GM12892 (cell line): ENCODE measurements around the gene PTPA.
"Not testable (repeated sequence)": the region's sequence is repeated elsewhere in the genome, so short reads cannot be mapped to it uniquely, and the experiment has no call there.

Source experiments
- DNase-seq: peaks from one replicate; pipeline ENCODE4 v3.0.0; 2011; ENCODE audit not compliant: insufficient read length
- FAIRE-seq: peaks from 2 replicates; lab custom pipeline; 2011; peaks lifted over from hg19 to GRCh38; lab: Jason Lieb, UNC
- POLR2A ChIP-seq: IDR thresholded peaks from 2 replicates; pipeline ENCODE4 v1.6.1; 2011; ENCODE audit warnings: low read depth, low read length, control low read depth
- POLR2AphosphoS5 ChIP-seq: IDR thresholded peaks from 2 replicates; pipeline ENCODE4 v1.6.1; 2011; ENCODE audit warnings: low read depth, low read length, control low read depth
- TAF1 ChIP-seq: IDR thresholded peaks from 2 replicates; pipeline ENCODE4 v1.6.1; 2011; ENCODE audit warnings: low read depth, mild to moderate bottlenecking, control low read depth, low read length, borderline replicate concordance

PTPA gene

DNA sequence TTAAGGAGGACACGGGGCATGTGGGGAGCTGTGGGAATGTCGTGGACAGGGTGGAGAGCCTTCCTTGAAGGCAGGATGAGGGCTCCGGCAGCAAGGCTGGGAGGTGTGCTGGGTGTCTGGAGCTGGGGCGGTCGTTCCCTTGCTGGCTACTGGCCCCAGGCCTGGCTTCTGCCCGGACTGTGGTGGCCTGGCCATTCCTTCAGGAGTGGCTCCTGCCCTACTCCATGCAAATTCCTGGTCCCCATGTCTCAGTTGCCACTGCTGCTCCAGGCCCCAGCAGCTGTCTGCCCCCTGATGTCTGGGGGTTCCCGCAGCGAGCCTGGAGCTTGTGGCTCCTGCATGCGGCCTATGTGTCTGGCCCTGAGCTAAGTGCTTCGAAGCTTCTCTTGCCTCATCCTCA, 44.9 kb downstream of the PTPA start:
- TF ChIP-seq POLR2A, result no peak
- TF ChIP-seq POLR2AphosphoS5, result no peak
- no peak for FAIRE-seq
- no peak for DNase-seq

DNA sequence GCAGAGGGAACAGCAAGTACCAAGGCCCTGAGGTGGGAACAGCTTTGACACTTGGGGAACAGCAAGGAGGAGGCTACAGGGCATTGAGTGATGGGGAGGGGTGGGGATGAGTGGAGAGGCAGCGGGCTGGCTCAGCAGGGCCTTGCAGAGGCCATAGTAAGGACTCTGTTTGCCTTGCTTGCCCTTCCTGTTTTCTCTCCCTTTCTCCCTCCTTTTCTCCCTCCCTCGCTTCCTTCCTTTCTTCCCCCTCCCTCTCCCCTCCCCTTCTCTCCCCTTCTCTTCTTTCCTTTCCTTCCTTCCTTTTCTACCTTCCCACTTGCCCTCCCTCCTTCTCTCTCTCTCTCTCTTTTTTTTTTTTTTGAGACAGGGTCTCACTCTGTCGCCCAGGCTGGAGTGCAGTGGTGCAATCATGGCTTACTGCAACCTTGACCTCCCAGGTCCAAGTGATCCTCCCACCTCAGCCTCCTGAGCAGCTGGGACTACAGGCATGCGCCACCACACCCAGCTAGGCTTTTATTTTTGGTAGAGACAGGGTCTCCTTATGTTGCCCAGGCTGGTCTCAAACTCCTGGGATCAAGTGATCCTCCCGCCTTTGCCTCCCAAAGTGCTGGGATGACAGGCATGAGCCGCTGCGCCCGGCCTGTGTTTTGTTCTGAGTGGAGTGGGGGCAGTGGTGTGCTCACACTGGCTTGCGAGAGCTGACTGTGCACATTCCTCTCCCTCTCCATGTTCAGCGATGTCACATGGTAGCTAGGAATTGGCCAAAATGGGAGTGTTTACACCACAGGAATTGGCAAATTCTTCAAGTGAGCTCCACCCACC, 49.7 kb downstream of the PTPA start:
- TF ChIP-seq POLR2AphosphoS5, result no peak
- no peak for TF ChIP-seq TAF1
- no peak for TF ChIP-seq POLR2A
- no peak for DNase-seq
- FAIRE-seq, result no peak

DNA sequence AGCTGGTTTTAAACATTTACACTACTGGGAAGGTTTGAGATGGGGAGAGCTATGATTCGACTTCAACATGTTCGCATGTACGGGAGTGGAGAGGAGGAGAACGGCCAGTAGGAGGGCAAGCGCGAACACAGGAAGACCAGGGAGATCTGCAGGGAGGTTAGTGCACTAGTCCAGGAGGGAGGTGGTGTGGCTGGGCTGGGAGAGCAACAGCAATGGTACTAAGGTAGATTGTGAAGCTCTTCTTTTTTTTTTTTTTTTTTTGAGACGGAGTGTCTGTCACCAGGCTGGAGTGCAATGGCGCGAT, 50.3 kb downstream of the PTPA start:
- TF ChIP-seq POLR2AphosphoS5, result no peak
- TF ChIP-seq TAF1, result no peak
- TF ChIP-seq POLR2A, result no peak
- FAIRE-seq (no peak), DNase-seq (no peak)

DNA sequence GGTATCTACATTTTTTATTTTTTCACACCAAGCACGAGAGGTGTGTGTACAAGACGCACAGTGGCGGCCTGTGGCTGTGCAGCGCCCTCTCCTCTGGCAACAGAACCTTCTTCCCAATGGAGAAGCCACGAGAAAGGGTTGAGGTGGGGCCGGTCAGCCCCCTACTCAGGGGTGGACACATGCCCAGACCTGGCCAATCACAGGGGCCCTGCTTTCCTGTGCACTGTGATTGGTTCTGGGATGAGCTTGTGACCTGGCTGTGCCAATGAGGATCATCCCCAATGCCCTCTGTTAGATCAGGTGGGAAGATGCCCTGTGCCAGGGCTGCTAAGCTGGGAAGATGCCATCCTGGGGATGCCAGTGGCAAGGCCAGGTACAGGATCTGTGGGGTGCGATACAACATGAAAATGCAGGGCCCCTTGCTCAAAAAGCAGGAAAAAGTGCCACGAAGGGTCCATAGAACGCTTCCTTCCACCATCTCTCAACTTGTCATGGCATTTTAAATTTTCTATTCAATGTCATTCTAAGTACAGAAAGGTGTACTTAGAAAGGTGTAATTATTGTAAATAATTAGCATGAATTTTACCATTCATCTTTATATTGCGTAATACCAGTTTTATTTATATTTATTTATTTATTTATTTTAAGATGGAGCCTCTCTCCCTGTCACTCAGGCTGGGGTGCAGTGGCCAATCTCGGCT, 51.4 kb downstream of the PTPA start:
- no peak for FAIRE-seq
- no peak for DNase-seq
- TF ChIP-seq POLR2AphosphoS5, result no peak
- no peak for TF ChIP-seq TAF1
- no peak for TF ChIP-seq POLR2A

DNA sequence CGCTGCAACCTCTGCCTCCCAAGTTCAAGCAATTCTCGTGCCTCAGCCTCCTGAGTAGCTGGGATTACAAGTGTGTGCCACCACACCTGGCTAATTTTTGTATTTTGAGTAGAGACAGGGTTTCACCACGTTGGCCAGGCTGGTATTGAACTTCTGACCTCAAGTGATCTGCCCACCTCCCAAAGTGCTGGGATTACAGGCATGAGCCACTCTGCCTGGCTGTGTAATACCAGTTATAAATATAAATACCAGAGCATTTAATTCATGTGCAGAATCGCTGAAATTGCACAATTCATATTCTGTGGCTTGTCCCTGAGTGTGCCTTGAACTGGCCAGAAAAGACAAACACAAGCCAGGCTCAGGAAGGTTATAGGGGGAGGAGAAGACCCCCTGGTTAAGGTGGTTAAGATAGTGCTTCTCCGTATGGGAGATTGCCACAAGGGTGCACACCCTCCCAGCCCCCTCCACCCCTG, 52.0 kb downstream of the PTPA start:
- FAIRE-seq, DNase-seq: not testable (repeated sequence)

DNA sequence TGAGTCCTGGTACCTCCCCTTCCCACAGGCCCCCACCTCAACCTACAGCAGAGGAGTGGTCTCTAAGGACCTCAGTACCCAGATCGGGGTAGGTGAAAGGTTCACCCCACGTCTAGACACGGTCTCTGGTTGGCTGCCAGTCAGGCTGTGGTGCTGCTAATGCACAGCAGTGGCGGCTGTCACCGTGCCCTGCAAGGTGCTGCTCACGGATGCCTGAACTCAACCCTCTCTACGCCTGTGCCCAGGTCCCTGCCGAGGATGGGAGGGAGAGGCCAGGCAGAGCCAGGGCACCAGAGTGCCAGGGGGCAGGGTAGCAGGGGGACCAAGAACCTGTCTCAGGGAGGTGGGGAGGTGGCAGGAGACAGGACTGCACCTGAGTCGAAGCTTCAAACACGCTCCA, 52.5 kb downstream of the PTPA start:
- no peak for TF ChIP-seq POLR2A
- no peak for TF ChIP-seq TAF1
- no peak for TF ChIP-seq POLR2AphosphoS5
- FAIRE-seq, result no peak
- no peak for DNase-seq

DNA sequence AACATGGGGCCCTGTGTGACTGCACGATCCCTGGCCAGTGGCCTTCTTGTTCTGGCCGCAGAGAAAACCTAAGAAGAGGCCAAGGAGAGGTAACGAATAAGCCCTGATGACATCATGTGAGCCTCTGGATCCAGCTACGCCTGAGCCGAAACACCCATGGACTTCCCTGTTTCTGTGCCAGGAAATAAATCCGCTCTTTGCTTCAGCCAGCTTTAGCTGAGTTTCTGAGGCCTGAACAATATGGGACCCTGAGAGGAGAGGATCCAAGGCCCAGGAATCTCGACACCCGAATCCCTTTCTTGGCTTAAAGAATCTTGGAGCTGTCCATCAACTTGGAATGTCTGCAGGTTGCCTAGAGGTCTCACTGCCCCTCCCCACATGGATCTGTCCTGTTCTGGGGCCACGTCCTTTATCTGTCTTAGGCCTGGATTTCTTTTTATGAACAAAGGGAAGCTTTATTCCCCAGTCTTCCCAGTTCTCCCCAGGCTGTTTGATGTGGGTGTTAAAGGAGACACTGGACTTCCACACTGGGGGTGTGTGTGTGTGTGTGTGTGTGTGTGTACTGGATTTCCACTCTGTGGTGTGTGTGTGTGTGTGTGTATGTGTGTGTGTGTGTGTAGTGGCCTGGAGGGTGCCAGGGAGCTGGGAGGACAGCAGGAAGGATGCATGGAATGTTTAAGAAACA, 53.2 kb downstream of the PTPA start:
- no peak for FAIRE-seq
- no peak for DNase-seq
- no peak for TF ChIP-seq POLR2AphosphoS5
- no peak for TF ChIP-seq TAF1
- TF ChIP-seq POLR2A, result no peak

DNA sequence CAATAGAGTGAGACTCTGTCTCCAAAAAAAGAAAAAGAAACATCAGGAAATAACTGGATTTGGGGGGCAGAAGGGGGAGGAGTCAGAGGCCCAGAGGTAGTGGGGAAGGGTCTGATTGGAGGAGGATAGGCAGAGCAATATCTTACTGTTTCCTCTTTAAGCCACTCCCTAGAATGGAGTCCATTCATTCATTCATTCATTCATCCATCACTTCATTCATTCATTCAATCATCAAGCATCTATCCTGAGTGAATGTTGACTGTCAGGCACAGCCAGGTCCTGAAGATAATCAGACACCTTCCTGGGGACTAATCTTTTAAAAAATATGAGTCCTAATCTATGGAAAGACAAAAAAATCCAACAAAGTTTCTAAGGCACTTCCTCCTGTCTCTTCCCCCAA, 54.0 kb downstream of the PTPA start:
- TF ChIP-seq POLR2AphosphoS5, result no peak
- no peak for TF ChIP-seq TAF1
- no peak for TF ChIP-seq POLR2A
- FAIRE-seq (no peak), DNase-seq (no peak)

DNA sequence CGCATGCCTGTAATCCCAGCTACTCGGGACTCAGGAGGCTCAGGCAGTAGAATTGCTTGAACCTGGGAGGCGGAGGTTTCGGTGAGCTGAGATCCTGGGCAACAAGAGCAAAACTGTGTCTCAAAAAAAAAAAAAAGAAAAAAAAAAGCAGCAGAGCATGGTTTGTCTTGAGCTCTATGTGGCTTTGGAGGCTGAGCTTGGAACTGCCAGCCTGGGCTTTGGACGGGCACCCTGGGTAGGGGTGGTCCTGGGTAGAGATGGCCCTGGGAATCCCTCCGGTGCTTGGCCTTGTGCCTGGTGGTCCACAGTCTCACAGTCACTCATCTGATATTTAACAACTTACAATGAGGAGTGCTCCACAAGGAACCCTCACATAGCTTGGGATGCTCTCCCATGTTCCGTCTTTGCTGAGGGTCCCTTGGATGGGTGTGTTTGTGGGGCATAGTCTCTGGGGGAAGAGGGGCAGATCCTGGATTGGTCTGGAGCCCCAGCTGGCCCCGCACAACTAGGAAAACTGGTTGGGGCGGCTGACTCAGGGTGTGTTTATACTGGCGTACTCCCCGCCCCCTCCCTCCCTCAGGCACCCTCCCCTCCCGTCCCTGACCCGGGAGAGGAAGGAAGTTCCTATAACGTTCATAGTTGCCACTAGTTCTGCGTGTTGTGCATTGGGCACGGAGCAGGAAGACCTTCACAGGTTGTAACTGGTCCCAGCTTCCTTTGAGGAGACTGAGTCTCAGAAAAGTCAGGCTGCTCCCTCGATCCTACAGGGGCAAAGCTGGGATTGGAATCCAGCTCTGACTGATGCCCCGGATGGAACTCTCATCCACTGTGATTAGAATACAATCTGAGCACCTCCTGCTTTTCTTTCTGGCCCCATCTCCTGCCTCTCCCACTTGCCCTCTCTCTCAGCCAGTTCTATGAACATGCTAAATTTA, 55.7 kb downstream of the PTPA start:
- TF ChIP-seq TAF1 (no peak), POLR2A (no peak), POLR2AphosphoS5 (no peak)
- no peak for DNase-seq
- FAIRE-seq, result no peak

DNA sequence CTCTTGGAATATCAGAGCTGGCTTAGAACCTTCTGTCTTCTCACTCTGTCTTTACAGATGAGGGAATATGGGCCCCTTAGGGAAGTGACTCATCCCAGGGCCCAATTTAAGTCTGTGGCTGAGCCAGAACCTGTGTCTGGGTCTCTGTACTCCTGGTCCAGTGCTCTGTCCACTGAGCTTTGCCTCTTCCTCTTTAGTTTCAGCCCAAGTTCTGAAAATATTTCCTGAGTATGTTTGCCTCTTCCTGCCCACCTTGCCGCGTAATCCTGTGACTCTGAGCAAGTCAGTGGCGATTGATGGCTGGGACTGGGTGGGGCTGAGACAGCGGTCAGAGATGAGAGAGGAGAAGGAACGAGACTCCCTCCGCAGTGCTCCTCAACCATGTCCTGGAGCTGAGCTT, 59.0 kb downstream of the PTPA start:
- TF ChIP-seq POLR2A, result no peak
- no peak for TF ChIP-seq TAF1
- TF ChIP-seq POLR2AphosphoS5, result no peak
- peak; percentile 27 for FAIRE-seq
- DNase-seq, result no peak
